RWPE1 (cell line): Measurements from ENCODE around the gene STING1.

Experiments used
- CTCF ChIA-PET: fragments of 350-600 bp; sonication (Branson Sonifier 250); formaldehyde crosslinking; extraction: SDS; loops from one replicate; lab custom pipeline; 2021; lab: Yijun Ruan, JAX
- POLR2A ChIA-PET: fragments of 400-600 bp; formaldehyde crosslinking; extraction: SDS; loops from one replicate; lab custom pipeline; 2020; ENCODE audit warnings: antibody characterized with exemption; ENCODE audit not compliant: low non-redundant PET; lab: Yijun Ruan, JAX
- DNase-seq: peaks from one replicate; pipeline ENCODE4 v3.0.0; 2012; ENCODE audit warnings: low spot score
- H3K27ac ChIP-seq: fragments of 450-650 bp; 2 replicates; pipeline ENCODE4 v1.5.1; 2017
- CTCF ChIP-seq: fragments of 450-650 bp; conservative IDR thresholded peaks from 2 replicates; pipeline ENCODE4 v1.5.1; 2017; ENCODE audit warnings: low read depth, mild to moderate bottlenecking

Gene STING1

GRCh38 chr5:139524446-139524845, 41.9 kb upstream of the STING1 start:
- DNase-seq, result no peak
- H3K27ac ChIP-seq, result no peak overlapping the region
- ChIA-PET CTCF (no interaction called here), POLR2A (no interaction called here)
- no peak for TF ChIP-seq CTCF

- no peak overlapping the region for H3K27ac ChIP-seq
- no peak for DNase-seq
- ChIA-PET CTCF (interaction anchor here (0.7 kb wide), 1 partner anchor 250 kb away, joined by 6 read pairs; no protein-coding TSS in a partner anchor), POLR2A (no interaction called here)
- TF ChIP-seq CTCF, result no peak
Observed at GRCh38 chr5:139523635-139524445, 41.3 kb upstream of the STING1 start.

- POLR2A ChIA-PET, result interaction anchor here (0.7 kb wide), 1 partner anchor 95 kb away, joined by 3 read pairs; no protein-coding TSS in a partner anchor
- DNase-seq, result peak; percentile 95
- H3K27ac ChIP-seq, result peak overlapping the region; percentile 70
- CTCF ChIA-PET, result interaction anchor here (0.6 to 8.7 kb wide), 10 partner anchors 16 to 453 kb away, joined by 3 to 171 read pairs (median 4); partner anchors contain the start of gene DNAJC18
- peak; percentile 98 for TF ChIP-seq CTCF
Observed at GRCh38 chr5:139517683-139518564, 35.4 kb upstream of the STING1 start.

GRCh38 chr5:139514486-139514856, 31.9 kb upstream of the STING1 start:
- DNase-seq, result no peak
- TF ChIP-seq CTCF, result no peak
- ChIA-PET POLR2A (interaction anchor here (1.1 kb wide), 1 partner anchor 33 kb away, joined by 3 read pairs; no protein-coding TSS in a partner anchor), CTCF (interaction anchor here (0.5 to 8.7 kb wide), 5 partner anchors 20 to 251 kb away, joined by 4 to 171 read pairs (median 6); no protein-coding TSS in a partner anchor)
- peak overlapping the region; percentile 38 for H3K27ac ChIP-seq

- DNase-seq, result no peak
- POLR2A ChIA-PET, result interaction anchor here (1.1 kb wide), 1 partner anchor 33 kb away, joined by 3 read pairs; no protein-coding TSS in a partner anchor
- peak; percentile 48 for TF ChIP-seq CTCF
- CTCF ChIA-PET, result interaction anchor here (0.6 to 8.7 kb wide), 20 partner anchors 14 to 252 kb away, joined by 3 to 171 read pairs (median 4); no protein-coding TSS in a partner anchor
- peak overlapping the region; percentile 38 for H3K27ac ChIP-seq
Observed at GRCh38 chr5:139513852-139514485, 31.4 kb upstream of the STING1 start.
